Fibroblast of the aortic adventitia (primary cell): ENCODE measurements around the gene CCNK. TPM values are rescaled to one million over a fixed set of nuclear protein-coding genes. Genes with fewer than 3 reads are reported as not detected.

Source experiments
- DNase-seq: peaks from one replicate; pipeline ENCODE4 v3.0.0-alpha.2; 2010; ENCODE audit warnings: low read depth
- H3K4me3 ChIP-seq: 2 replicates; pipeline ENCODE4 v1.5.1; 2011; ENCODE audit warnings: low read depth, mild to moderate bottlenecking, control low read depth, low read length, moderate library complexity
- total RNA-seq: library from RNA; depleted of rRNA; stranded (reverse); fragments of >200 nt; gene quantifications from 2 replicates; pipeline ENCODE4 v1.2.3, GENCODE V29; 2012; ENCODE audit warnings: low replicate concordance
- TF ChIP-seq, protein P1 (sequence below): IDR thresholded peaks from 2 replicates; pipeline ENCODE4 v1.5.1; 2011; ENCODE audit warnings: mild to moderate bottlenecking, low read length, control low read depth, inconsistent platforms; ENCODE audit not compliant: insufficient read depth

The CCNK gene
- total RNA-seq, 1 donor: 27.3 TPM

DNA sequence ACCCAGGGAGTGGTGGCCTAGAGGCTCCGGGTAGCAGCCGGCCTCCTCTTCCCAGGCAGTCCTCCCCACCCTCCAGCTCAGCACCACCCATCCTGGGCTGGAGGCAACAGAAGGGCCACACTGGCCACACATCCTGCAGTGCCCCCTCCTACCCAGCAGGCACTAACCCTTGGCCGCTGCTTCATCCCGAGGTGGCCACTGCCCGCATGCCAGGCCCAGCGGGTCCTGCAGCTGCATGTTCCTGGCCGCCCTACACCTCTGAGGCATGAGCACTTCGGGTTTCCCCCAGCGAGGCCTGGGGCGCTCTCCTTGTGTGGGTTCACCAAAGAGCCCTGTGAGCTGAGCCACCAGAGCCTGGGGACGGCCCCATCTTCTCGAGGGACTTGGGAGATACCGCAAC, 61.4 kb downstream of the CCNK start:
- no peak overlapping the region for H3K4me3 ChIP-seq
- no peak for DNase-seq
- TF ChIP-seq, protein P1, sequence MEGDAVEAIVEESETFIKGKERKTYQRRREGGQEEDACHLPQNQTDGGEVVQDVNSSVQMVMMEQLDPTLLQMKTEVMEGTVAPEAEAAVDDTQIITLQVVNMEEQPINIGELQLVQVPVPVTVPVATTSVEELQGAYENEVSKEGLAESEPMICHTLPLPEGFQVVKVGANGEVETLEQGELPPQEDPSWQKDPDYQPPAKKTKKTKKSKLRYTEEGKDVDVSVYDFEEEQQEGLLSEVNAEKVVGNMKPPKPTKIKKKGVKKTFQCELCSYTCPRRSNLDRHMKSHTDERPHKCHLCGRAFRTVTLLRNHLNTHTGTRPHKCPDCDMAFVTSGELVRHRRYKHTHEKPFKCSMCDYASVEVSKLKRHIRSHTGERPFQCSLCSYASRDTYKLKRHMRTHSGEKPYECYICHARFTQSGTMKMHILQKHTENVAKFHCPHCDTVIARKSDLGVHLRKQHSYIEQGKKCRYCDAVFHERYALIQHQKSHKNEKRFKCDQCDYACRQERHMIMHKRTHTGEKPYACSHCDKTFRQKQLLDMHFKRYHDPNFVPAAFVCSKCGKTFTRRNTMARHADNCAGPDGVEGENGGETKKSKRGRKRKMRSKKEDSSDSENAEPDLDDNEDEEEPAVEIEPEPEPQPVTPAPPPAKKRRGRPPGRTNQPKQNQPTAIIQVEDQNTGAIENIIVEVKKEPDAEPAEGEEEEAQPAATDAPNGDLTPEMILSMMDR: no peak

DNA sequence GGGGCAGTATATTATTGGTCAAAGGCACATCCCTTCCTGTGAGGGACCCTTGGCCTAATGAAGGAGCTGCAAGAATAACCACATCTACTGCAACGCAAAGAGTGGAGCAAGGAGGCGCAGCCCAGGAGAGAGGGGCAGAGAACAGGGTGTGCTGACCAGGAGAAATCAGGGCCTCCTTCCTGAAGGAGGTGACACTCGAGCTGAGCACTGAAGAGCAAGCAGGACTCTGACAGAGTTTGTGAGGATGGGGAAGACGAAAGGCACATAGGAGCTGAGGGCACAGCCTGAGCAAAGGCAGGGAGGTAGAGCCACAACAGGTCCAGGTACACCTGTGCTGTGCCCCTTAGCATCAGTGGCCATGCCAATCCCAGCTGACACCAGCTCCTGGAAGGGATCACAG, 62.2 kb downstream of the CCNK start:
- TF ChIP-seq, protein P1: no peak
- no peak for DNase-seq
- H3K4me3 ChIP-seq: no peak overlapping the region

DNA sequence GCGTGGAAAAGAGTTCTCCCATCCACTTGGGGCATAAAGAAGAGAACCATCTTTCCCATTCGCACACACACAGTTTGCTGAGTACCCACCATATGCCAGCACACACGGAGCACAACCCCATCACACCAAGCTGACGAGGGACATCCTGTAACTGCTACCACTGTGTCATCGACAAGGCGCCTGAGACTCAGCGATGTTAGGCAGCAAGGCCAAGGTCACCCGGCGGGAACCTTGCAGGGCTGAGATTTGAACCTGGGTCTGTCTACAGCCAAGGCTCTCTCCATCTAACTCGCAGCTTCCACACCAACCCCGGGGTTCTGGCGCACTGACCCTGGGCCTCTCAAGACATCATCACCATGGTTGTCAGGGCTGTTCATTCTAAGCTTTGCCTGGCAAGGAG, 62.8 kb downstream of the CCNK start:
- DNase-seq: no peak
- TF ChIP-seq, protein P1: no peak
- H3K4me3 ChIP-seq: no peak overlapping the region

DNA sequence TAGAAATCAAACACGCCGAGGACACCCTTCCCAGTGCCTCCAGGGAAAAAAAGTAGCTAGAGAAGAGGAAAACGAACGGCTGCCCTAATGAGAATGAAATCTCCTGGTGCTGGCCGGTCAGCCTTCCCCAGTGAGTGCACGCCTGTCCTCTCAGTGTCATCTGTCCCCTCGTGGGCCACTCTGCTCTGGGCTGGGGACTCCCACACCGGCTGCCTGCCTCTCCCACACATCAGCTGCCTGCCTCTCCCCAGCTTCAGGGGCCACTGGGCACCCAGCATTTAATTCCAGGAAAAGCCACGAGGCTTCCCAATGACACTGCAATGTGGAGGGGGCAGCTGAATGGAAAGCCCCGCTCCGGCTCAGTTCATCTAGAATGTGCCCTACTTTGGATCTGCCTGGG, 63.8 kb downstream of the CCNK start:
- TF ChIP-seq, protein P1: no peak
- H3K4me3 ChIP-seq: no peak overlapping the region
- DNase-seq: no peak

- TF ChIP-seq, protein P1: no peak
- H3K4me3 ChIP-seq: no peak overlapping the region
- no peak for DNase-seq
Observed at GRCh38 chr14:99545586-99545985, 64.4 kb downstream of the CCNK start.

- TF ChIP-seq, protein P1: no peak
- H3K4me3 ChIP-seq: no peak overlapping the region
- no peak for DNase-seq
Observed at GRCh38 chr14:99546234-99546879, 65.1 kb downstream of the CCNK start.

- TF ChIP-seq, protein P1: no peak
- H3K4me3 ChIP-seq: no peak overlapping the region
- no peak for DNase-seq
Observed at GRCh38 chr14:99548255-99548654, 67.0 kb downstream of the CCNK start.
